ENCODE data around the gene CCDC59.

CCDC59 gene

GRCh38 chr12:82357845-82358199 is 365 bp downstream of the CCDC59 start:
- CTCF ChIA-PET = interaction anchor here (0.6 to 2.9 kb wide), 14 partner anchors 10 to 825 kb away, joined by 3 to 16 read pairs (median 4); no protein-coding TSS in a partner anchor

More at GRCh38 chr12:82357845-82358199, 365 bp downstream of the CCDC59 start:
- peak overlapping the region; percentile 73 for H3K4me3 ChIP-seq (ENCODE audit: low read depth, low read length)
- POLR2A ChIA-PET = interaction anchor here (1.3 kb wide), 1 partner anchor 329 kb away, joined by 4 read pairs; the partner anchor contains the start of gene TMTC2
- H3K9me3 ChIP-seq (ENCODE audit: control insufficient read depth, insufficient read depth, low read depth, low read length) = no peaks in the 10 kb centered on the region
- TF ChIP-seq ZNF221 (tag by site-specific recombination; IDR thresholded peaks at IDR 0.05; ENCODE audit: borderline replicate concordance) (no peak), ZNF513 (tag by site-specific recombination; IDR thresholded peaks at IDR 0.05) (no peak), MZF1 (tag by site-specific recombination; IDR thresholded peaks at IDR 0.05; ENCODE audit: borderline replicate concordance) (no peak), PATZ1 (tag by site-specific recombination; IDR thresholded peaks at IDR 0.05) (no peak), ZNF701 (tag by site-specific recombination; IDR thresholded peaks at IDR 0.05) (no peak), ZNF776 (tag by site-specific recombination; IDR thresholded peaks at IDR 0.05; ENCODE audit: borderline replicate concordance) (no peak), TSHZ1 (tag by site-specific recombination; IDR thresholded peaks at IDR 0.05; ENCODE audit: borderline replicate concordance) (no peak), ZSCAN18 (tag by site-specific recombination; IDR thresholded peaks at IDR 0.05) (no peak), ZNF510 (tag by site-specific recombination; IDR thresholded peaks at IDR 0.05; ENCODE audit: insufficient replicate concordance) (no peak), ZNF48 (tag by site-specific recombination; IDR thresholded peaks at IDR 0.05) (no peak), PRDM10 (tag by site-specific recombination; IDR thresholded peaks at IDR 0.05) (no peak), ZNF433 (tag by site-specific recombination; IDR thresholded peaks at IDR 0.05; ENCODE audit: low read depth) (no peak), ZNF398 (tag by site-specific recombination; IDR thresholded peaks at IDR 0.05) (no peak), ZNF354C (tag by site-specific recombination; IDR thresholded peaks at IDR 0.05; ENCODE audit: borderline replicate concordance, low read depth) (no peak)
- no peak overlapping the region; the same call in 1 of the 2 replicates for H3K27ac ChIP-seq (ENCODE audit: extremely low read depth, low read depth, low read length)
- peaks cover 33 to 43% of the 10 kb centered on the region in 2 experiments for H3K36me3 ChIP-seq (ENCODE audit: control insufficient read depth in 2 of 2, insufficient read depth in 1 of 2, low read length in 2 of 2)
- peaks cover 4% of the 10 kb centered on the region; the same call in 1 of the 2 replicates for H3K4me1 ChIP-seq (ENCODE audit: control insufficient read depth, insufficient read depth, low read length)
